Upper lobe of right lung (tissue), 1 donor: Measurements from ENCODE around the gene NYNRIN. TPM values are rescaled to one million over a fixed set of nuclear protein-coding genes. Genes with fewer than 3 reads are reported as not detected.
A peak's percentile ranks its signal among the peaks of the same experiment; 100 is the strongest.

Experiments used
- ATAC-seq: fragments of 200-7000 bp; cut with Tn5 transposase; one replicate; pipeline ENCODE4 v1.9.1; 2020; ENCODE audit warnings: mild to moderate bottlenecking, moderate library complexity
- DNase-seq: peaks from one replicate; pipeline ENCODE4 v3.0.0-alpha.2; 2020
- H3K27ac ChIP-seq: fragments of 200-600 bp; one replicate; pipeline ENCODE4 v1.8.0; 2022
- H3K27me3 ChIP-seq: fragments of 200-600 bp; one replicate; pipeline ENCODE4 v1.8.0; 2022; ENCODE audit warnings: mild to moderate bottlenecking
- H3K36me3 ChIP-seq: fragments of 200-600 bp; one replicate; pipeline ENCODE4 v1.8.0; 2022
- H3K4me1 ChIP-seq: fragments of 200-600 bp; one replicate; pipeline ENCODE4 v1.8.0; 2022
- H3K4me3 ChIP-seq: fragments of 200-600 bp; one replicate; pipeline ENCODE4 v1.8.0; 2022; ENCODE audit warnings: mild to moderate bottlenecking
- H3K9me3 ChIP-seq: fragments of 200-600 bp; one replicate; pipeline ENCODE4 v1.8.0; 2022
- CTCF ChIP-seq: fragments of 200-600 bp; IDR thresholded peaks from one replicate; pipeline ENCODE4 v1.8.0; 2022; ENCODE audit warnings: antibody characterized with exemption
- intact Hi-C: fragments of 100-400 bp; cut with DNase I; formaldehyde crosslinking; loops from one replicate; pipeline ENCODE4 v1.11.0; 2022
- total RNA-seq: library from RNA; stranded (reverse); fragmentation: NEBNext Ultra II Directional; extraction: Animal tissue kit (Norgen Biotek cat#: 25700); gene quantifications from one replicate; pipeline ENCODE4 v1.2.1, GENCODE V29; 2021
- donor health status: DM: no; HTN: yes; CAD: no; lungs with severe emphysema.

Gene NYNRIN
- total RNA-seq, 1 donor from 2014 or later, result 16.6 TPM

GRCh38 chr14:24435998-24436354, 37.2 kb downstream of the NYNRIN start:
- Histone ChIP-seq H3K27ac (peak overlapping the region; percentile 24), H3K9me3 (no peaks in the 10 kb centered on the region), H3K4me3 (no peak overlapping the region), H3K27me3 (no peaks in the 10 kb centered on the region), H3K36me3 (peaks cover 90% of the 10 kb centered on the region), H3K4me1 (peaks cover 45% of the 10 kb centered on the region)
- DNase-seq, result no peak
- TF ChIP-seq CTCF, result no peak
- no peak for ATAC-seq
- intact Hi-C loops, result no loop called here

DNA sequence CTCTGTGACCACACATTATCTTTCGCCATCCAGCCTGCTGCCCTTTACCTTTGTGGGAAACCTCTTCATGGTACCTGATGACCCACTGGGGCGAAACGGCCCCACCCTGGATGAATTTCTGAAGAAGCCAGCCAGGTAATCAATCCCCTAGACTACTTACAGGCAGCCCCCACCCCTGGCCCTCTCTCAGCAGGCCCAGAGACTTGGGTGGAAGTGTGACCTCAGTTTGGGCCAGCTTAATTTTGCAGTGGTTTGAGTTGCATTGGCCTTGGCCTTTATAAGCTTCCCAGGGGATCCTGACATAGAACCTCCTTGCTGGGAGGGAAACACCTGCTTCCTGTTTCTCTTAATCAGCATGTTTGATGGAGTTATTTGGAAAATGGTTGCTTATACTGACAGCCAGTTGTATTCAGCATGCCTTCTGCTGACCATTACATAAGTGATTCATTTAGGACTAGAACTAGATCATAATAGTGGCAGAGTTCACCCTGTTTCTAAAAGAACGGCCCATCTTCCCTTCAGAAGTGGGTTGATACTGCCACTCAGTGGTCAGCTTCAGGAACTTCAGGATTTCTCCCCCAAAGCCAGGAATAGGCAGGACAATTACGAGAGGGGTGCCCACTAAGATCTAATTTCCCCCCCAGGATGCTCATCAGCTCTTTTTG, 37.7 kb downstream of the NYNRIN start:
- DNase-seq, result no peak
- intact Hi-C loops, result no loop called here
- peak; percentile 81 for TF ChIP-seq CTCF
- Histone ChIP-seq H3K36me3 (peaks cover 90% of the 10 kb centered on the region), H3K9me3 (no peaks in the 10 kb centered on the region), H3K4me3 (no peak overlapping the region), H3K27me3 (no peaks in the 10 kb centered on the region), H3K4me1 (peaks cover 42% of the 10 kb centered on the region), H3K27ac (peak overlapping the region; percentile 24)
- ATAC-seq, result peak; percentile 67

GRCh38 chr14:24437020-24437735, 38.4 kb downstream of the NYNRIN start:
- Histone ChIP-seq H3K9me3 (no peaks in the 10 kb centered on the region), H3K4me3 (no peak overlapping the region), H3K4me1 (peaks cover 38% of the 10 kb centered on the region), H3K27ac (peak overlapping the region; percentile 65), H3K27me3 (no peaks in the 10 kb centered on the region), H3K36me3 (peaks cover 86% of the 10 kb centered on the region)
- intact Hi-C loops, result no loop called here
- ATAC-seq (no peak), DNase-seq (no peak)
- TF ChIP-seq CTCF, result no peak

DNA sequence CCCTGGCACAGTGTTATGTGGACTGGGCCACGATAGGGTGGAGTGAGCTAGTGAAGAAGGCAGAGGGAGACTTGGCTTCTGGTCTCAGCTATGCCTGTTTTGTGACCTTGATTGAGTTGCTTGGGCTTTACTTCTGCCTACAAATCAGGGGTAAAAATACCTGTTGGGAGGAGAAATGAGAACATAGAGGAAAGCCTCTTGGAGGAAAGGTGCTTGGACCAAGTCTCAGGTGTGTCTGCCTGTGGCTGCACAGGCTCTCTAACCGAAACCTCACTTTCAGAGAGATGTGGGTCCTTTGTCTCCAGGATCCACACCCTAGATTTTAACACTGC, 38.9 kb downstream of the NYNRIN start:
- Histone ChIP-seq H3K27ac (peak overlapping the region; percentile 65), H3K9me3 (no peaks in the 10 kb centered on the region), H3K27me3 (no peaks in the 10 kb centered on the region), H3K36me3 (peaks cover 81% of the 10 kb centered on the region), H3K4me1 (peaks cover 33% of the 10 kb centered on the region), H3K4me3 (no peak overlapping the region)
- DNase-seq (no peak), ATAC-seq (no peak)
- intact Hi-C loops, result no loop called here
- no peak for TF ChIP-seq CTCF

DNA sequence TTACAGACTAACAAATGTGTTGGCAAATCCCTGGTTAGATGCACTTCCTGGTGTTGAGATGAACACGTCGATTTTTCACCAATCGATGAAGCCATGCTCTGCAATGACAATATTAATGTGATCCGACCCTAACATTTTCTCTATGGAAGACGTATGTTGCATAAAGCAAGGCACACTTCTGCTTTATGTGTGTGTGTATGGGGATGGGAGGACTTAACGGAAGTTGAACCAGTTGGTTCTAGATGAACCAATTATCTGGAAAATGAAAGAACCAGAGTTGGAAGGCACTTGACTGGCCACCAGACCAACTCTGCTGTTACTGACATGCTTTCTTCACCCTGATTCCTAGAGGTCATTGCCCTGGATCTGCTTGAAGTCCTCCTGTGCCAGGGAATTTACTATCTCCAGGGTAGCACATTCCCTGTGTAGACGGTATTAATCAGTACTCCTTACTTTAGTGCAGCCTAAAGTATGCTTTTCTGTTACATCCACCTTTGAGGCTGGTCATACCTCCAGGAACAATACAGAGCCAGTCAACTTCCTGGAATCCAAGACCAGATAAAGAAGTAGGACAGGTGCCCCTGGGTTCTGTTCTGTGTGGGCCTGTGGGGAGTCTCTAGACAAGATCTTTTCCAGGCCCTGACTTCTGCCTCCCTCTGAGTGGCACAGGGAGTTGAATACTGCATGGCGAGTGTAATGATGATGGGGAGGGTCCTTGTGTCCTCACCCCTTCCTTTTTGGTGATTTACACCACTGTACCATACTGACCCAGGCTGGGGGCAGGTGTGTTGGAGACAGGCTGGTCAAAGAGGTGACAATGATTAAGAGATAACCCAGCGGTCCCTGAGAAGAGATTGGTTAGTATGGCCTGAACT, 39.7 kb downstream of the NYNRIN start:
- no peak for TF ChIP-seq CTCF
- no peaks in the 10 kb centered on the region for H3K9me3 ChIP-seq
- no peak overlapping the region for H3K4me3 ChIP-seq
- intact Hi-C loops, result no loop called here
- peaks cover 74% of the 10 kb centered on the region for H3K36me3 ChIP-seq
- no peak overlapping the region for H3K27ac ChIP-seq
- H3K4me1 ChIP-seq, result peaks cover 34% of the 10 kb centered on the region
- H3K27me3 ChIP-seq, result no peaks in the 10 kb centered on the region
- ATAC-seq (no peak), DNase-seq (no peak)
